HepG2 (cell line): ENCODE measurements around the gene PRICKLE2. TPM values are rescaled to one million over a fixed set of nuclear protein-coding genes. Genes with fewer than 3 reads are reported as not detected.

ENCODE experiments used
- ATAC-seq: fragments of 200-7000 bp; cut with Tn5 transposase; 3 replicates; pipeline ENCODE4 v1.9.1; 2020; ENCODE audit warnings: mild to moderate bottlenecking, moderate library complexity
- BruUV-seq: library from RNA; stranded (reverse); fragments of 400-500 nt; replicated peaks from 2 replicates; lab custom pipeline; 2021; lab: Mats Ljungman, UMichigan
- CTCF ChIA-PET: fragments of 300-600 bp; formaldehyde crosslinking; extraction: SDS; loops from one replicate; lab custom pipeline; 2021; ENCODE audit warnings: low total read pairs, inconsistent platforms, low intra/inter-chr PET ratio; lab: Yijun Ruan, JAX
- POLR2A ChIA-PET: fragments of 350-600 bp; sonication (Branson Sonifier 250); formaldehyde crosslinking; loops from one replicate; lab custom pipeline; 2020; ENCODE audit warnings: antibody characterized with exemption, inconsistent platforms; lab: Yijun Ruan, JAX
- DNase-seq: peaks from one replicate; pipeline ENCODE4 v3.0.0-alpha.2; 2015; ENCODE audit warnings: low spot score
- FAIRE-seq: peaks from 3 replicates; lab custom pipeline; 2011; peaks lifted over from hg19 to GRCh38; lab: Jason Lieb, UNC
- H2AFZ ChIP-seq: one replicate; pipeline ENCODE4 v1.6.1; 2011; ENCODE audit warnings: low read length, inconsistent platforms
- H3K27ac ChIP-seq: fragments of 300-600 bp; 3 replicates; pipeline ENCODE4 v1.8.0; 2011; ENCODE audit warnings: mixed run types, mild to moderate bottlenecking, mixed read lengths, low read length, inconsistent platforms; ENCODE audit not compliant: insufficient read depth; ENCODE audit errors: extremely low read length
- H3K27me3 ChIP-seq, 2 experiments: fragments of 200-600 bp in 1 of 2; 2 replicates in 1 of 2; 3 replicates in 1 of 2; pipeline versions ENCODE4 v1.6.0 to v1.8.0; 2011; ENCODE audit warnings: low read length in 2 of 2, mild to moderate bottlenecking in 2 of 2, moderate library complexity in 2 of 2, inconsistent platforms in 1 of 2; ENCODE audit not compliant: insufficient read depth in 2 of 2, control insufficient read depth in 1 of 2
- H3K36me3 ChIP-seq, 2 experiments: fragments of 200-600 bp in 1 of 2; replicated peaks in 1 of 2; 2 replicates in 1 of 2; 3 replicates in 1 of 2; pipeline versions ENCODE4 v1.5.1 to v1.8.0; 2011; ENCODE audit warnings: low read length in 2 of 2, inconsistent platforms in 1 of 2; ENCODE audit not compliant: insufficient read depth in 2 of 2, control insufficient read depth in 1 of 2
- H3K4me1 ChIP-seq: 2 replicates; pipeline ENCODE4 v1.5.1; 2012; ENCODE audit warnings: low read length, inconsistent platforms; ENCODE audit not compliant: insufficient read depth
- H3K4me2 ChIP-seq: 2 replicates; pipeline ENCODE4 v1.6.0; 2011; ENCODE audit warnings: low read depth, low read length, inconsistent platforms
- H3K4me3 ChIP-seq, 3 experiments: fragments of 200-600 bp in 1 of 3; sonication (generic), shearing (Covaris generic) in 1 of 3; replicated peaks in 1 of 3; 2 replicates each; pipeline ENCODE4 v1.5.1; 2011 to 2016; ENCODE audit warnings: low read length in 3 of 3, inconsistent platforms in 2 of 3, low read depth in 2 of 3, mild to moderate bottlenecking in 2 of 3, control low read depth in 1 of 3, mixed read lengths in 1 of 3; ENCODE audit not compliant: insufficient read depth in 1 of 3
- H3K79me2 ChIP-seq: one replicate; pipeline ENCODE4 v1.6.1; 2011; ENCODE audit warnings: low read length, inconsistent platforms; ENCODE audit not compliant: insufficient read depth
- H3K9ac ChIP-seq: 2 replicates; pipeline ENCODE4 v1.6.0; 2011; ENCODE audit warnings: mild to moderate bottlenecking, low read depth, low read length, inconsistent platforms; ENCODE audit not compliant: insufficient read depth
- H3K9me3 ChIP-seq: 2 replicates; pipeline ENCODE4 v1.5.1; 2012; ENCODE audit warnings: mild to moderate bottlenecking, low read length
- H4K20me1 ChIP-seq: 2 replicates; pipeline ENCODE4 v1.6.0; 2011; ENCODE audit warnings: inconsistent platforms, mild to moderate bottlenecking, low read length, moderate library complexity; ENCODE audit not compliant: insufficient read depth
- CC2D1A ChIP-seq: sonication (generic); formaldehyde crosslinking; IDR thresholded peaks from 2 replicates; pipeline ENCODE4 v1.8.1; 2023; ENCODE audit warnings: mild to moderate bottlenecking, missing genetic modification reagents
- CSRNP1 ChIP-seq: sonication (generic); formaldehyde crosslinking; IDR thresholded peaks from 2 replicates; pipeline ENCODE4 v1.8.1; 2023; ENCODE audit warnings: mild to moderate bottlenecking, missing genetic modification reagents
- DR1 ChIP-seq: sonication (generic); formaldehyde crosslinking; IDR thresholded peaks from 2 replicates; pipeline ENCODE4 v1.8.0; 2021; ENCODE audit warnings: mild to moderate bottlenecking, missing genetic modification reagents, inconsistent platforms
- ELF4 ChIP-seq: sonication (generic); formaldehyde crosslinking; IDR thresholded peaks from 2 replicates; pipeline ENCODE4 v1.5.0; 2020; ENCODE audit warnings: missing genetic modification reagents, mild to moderate bottlenecking, moderate library complexity, borderline replicate concordance
- HNRNPK ChIP-seq: fragments of 200-400 bp; formaldehyde crosslinking; IDR thresholded peaks from 2 replicates; pipeline ENCODE4 v1.6.1; 2018; ENCODE audit warnings: low read length, low read depth, moderate library complexity, mild to moderate bottlenecking; ENCODE audit not compliant: poor library complexity, severe bottlenecking
- NFIC ChIP-seq: IDR thresholded peaks from 2 replicates; pipeline ENCODE4 v1.6.1; 2012; ENCODE audit warnings: mild to moderate bottlenecking, low read length, inconsistent platforms
- PPARG ChIP-seq: conservative IDR thresholded peaks from 2 replicates; pipeline ENCODE4 v1.6.1; 2016; ENCODE audit warnings: missing biosample characterization, missing genetic modification reagents
- SKI ChIP-seq: fragments of 450-650 bp; IDR thresholded peaks from one replicate; pipeline ENCODE4 v1.6.1; 2018; ENCODE audit warnings: mild to moderate bottlenecking; ENCODE audit not compliant: partially characterized antibody
- TCF7L2 ChIP-seq: IDR thresholded peaks from 2 replicates; pipeline ENCODE4 v1.6.1; 2011; ENCODE audit warnings: mild to moderate bottlenecking, low read depth, low read length, moderate library complexity
- ZFP62 ChIP-seq: sonication (generic); formaldehyde crosslinking; IDR thresholded peaks from 2 replicates; pipeline ENCODE4 v1.4.0; 2020; ENCODE audit warnings: missing genetic modification reagents
- ZNF350 ChIP-seq: sonication (generic); formaldehyde crosslinking; IDR thresholded peaks from 2 replicates; pipeline ENCODE4 v1.4.0; 2020; ENCODE audit warnings: mild to moderate bottlenecking, low read depth, missing genetic modification reagents, borderline replicate concordance
- ZNF75D ChIP-seq: sonication (generic); formaldehyde crosslinking; IDR thresholded peaks from 2 replicates; pipeline ENCODE4 v1.8.1; 2023; ENCODE audit warnings: missing genetic modification reagents, mild to moderate bottlenecking, borderline replicate concordance
- WGBS: methylation state at CpG from one replicate; pipeline ENCODE4 v1.1.6; 2017; ENCODE audit warnings: low lambda C conversion rate; 5-methylcytosine and 5-hydroxymethylcytosine counted together
- in situ Hi-C: cut with HindIII; loops from 2 replicates; pipeline ENCODE4 v1.10.0; 2017; ENCODE audit warnings: low pct_unique_long_range_greater_than_20kb; ENCODE audit not compliant: extremely low pct_ligation_motif_present
- intact Hi-C: fragments of 100-400 bp; cut with micrococcal nuclease; formaldehyde crosslinking; loops from one replicate; pipeline ENCODE4 v1.10.0; 2022; ENCODE audit not compliant: unreplicated experiment
- polyA plus RNA-seq, 8 experiments: library from polyadenylated mRNA; depleted of rRNA in 3 of 8; stranded (reverse) in 7 of 8; unstranded in 1 of 8; fragments of >200 nt; fragmentation: Illumina TruSeq in 4 of 8; extraction: Trizol in 4 of 8; gene quantifications; 2 replicates each; pipeline versions ENCODE4 v1.2.1 to v1.2.3, GENCODE V29; 2011 to 2016; ENCODE audit warnings: low read depth in 4 of 8, missing spikeins in 1 of 8, mixed read lengths in 1 of 8; ENCODE audit not compliant: insufficient read depth in 1 of 8
- total RNA-seq, 5 experiments: library from RNA; depleted of rRNA; stranded (reverse); fragments of >200 nt; fragmentation: Illumina TruSeq; extraction: Trizol; gene quantifications; 2 replicates each; pipeline ENCODE4 v1.2.3, GENCODE V29; 2016; ENCODE audit warnings: low read depth in 1 of 5
- TF ChIP-seq, protein P1 (sequence below): IDR thresholded peaks from 2 replicates; pipeline ENCODE4 v1.6.1; 2016; ENCODE audit warnings: low read depth, missing genetic modification reagents, missing compliant biosample characterization
- TF ChIP-seq, protein P2 (sequence below): IDR thresholded peaks from 2 replicates; pipeline ENCODE4 v1.6.1; 2012; ENCODE audit warnings: low read length, improper control_type of control experiment

Gene PRICKLE2
- total and polyA plus RNA-seq, 2 of the 13 experiments (the other 11 are each of a cell fraction or from before 2014, with no cell fraction given): 0.01 to 0.07 TPM

GRCh38 chr3:64134882-64135281 lies 90.4 kb downstream of the PRICKLE2 start (continued):
- TF ChIP-seq, protein P1, sequence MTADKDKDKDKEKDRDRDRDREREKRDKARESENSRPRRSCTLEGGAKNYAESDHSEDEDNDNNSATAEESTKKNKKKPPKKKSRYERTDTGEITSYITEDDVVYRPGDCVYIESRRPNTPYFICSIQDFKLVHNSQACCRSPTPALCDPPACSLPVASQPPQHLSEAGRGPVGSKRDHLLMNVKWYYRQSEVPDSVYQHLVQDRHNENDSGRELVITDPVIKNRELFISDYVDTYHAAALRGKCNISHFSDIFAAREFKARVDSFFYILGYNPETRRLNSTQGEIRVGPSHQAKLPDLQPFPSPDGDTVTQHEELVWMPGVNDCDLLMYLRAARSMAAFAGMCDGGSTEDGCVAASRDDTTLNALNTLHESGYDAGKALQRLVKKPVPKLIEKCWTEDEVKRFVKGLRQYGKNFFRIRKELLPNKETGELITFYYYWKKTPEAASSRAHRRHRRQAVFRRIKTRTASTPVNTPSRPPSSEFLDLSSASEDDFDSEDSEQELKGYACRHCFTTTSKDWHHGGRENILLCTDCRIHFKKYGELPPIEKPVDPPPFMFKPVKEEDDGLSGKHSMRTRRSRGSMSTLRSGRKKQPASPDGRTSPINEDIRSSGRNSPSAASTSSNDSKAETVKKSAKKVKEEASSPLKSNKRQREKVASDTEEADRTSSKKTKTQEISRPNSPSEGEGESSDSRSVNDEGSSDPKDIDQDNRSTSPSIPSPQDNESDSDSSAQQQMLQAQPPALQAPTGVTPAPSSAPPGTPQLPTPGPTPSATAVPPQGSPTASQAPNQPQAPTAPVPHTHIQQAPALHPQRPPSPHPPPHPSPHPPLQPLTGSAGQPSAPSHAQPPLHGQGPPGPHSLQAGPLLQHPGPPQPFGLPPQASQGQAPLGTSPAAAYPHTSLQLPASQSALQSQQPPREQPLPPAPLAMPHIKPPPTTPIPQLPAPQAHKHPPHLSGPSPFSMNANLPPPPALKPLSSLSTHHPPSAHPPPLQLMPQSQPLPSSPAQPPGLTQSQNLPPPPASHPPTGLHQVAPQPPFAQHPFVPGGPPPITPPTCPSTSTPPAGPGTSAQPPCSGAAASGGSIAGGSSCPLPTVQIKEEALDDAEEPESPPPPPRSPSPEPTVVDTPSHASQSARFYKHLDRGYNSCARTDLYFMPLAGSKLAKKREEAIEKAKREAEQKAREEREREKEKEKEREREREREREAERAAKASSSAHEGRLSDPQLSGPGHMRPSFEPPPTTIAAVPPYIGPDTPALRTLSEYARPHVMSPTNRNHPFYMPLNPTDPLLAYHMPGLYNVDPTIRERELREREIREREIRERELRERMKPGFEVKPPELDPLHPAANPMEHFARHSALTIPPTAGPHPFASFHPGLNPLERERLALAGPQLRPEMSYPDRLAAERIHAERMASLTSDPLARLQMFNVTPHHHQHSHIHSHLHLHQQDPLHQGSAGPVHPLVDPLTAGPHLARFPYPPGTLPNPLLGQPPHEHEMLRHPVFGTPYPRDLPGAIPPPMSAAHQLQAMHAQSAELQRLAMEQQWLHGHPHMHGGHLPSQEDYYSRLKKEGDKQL (CRISPR knock-in tag): no peak
- no peak for TF ChIP-seq SKI
- TF ChIP-seq ZNF350 (CRISPR knock-in tag): no peak
- TF ChIP-seq ELF4: no peak
- TF ChIP-seq, all 625 proteins: peak for 0

DNA sequence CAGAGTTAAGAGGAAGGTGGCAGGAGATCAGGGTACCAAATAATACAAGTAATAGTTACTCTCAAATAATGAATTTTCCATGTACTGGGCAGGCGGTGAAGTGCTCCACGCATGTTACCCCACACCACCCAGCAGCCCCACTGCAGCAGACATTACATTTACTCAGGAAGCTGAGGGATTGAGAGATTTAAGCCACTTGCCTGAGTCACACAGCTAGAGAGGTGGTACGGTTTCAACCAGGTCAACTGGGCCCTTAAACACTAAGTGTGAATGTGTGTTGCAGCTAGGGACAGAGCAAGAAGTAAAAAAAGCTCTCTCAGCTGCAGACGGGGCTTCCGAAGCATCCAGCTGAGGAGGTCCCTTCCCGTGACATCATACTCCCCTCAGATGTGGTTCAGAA lies 91.3 kb downstream of the PRICKLE2 start:
- in situ Hi-C loops (no loop called here), intact Hi-C loops (no loop called here)
- no peaks in the 10 kb centered on the region for H3K4me1 ChIP-seq
- H4K20me1 ChIP-seq: no peaks in the 10 kb centered on the region
- H2AFZ ChIP-seq: no peak overlapping the region
- FAIRE-seq (no peak), DNase-seq (no peak), ATAC-seq (no peak)
- H3K27ac ChIP-seq: no peak overlapping the region
- BruUV-seq: no TSS peak
- no peak overlapping the region for H3K9ac ChIP-seq
- no peaks in the 10 kb centered on the region for H3K27me3 ChIP-seq
- 66% methylated on average over 6 of the region's 6 CpGs for WGBS
- H3K9me3 ChIP-seq: no peaks in the 10 kb centered on the region
- H3K4me2 ChIP-seq: no peak overlapping the region
- CTCF ChIA-PET: no interaction called here
- H3K4me3 ChIP-seq: no peak overlapping the region
- POLR2A ChIA-PET: no interaction called here
- H3K79me2 ChIP-seq: no peaks in the 10 kb centered on the region
- H3K36me3 ChIP-seq: no peaks in the 10 kb centered on the region
- TF ChIP-seq NFIC: no peak
- no peak for TF ChIP-seq TCF7L2
- no peak for TF ChIP-seq ZFP62 (CRISPR knock-in tag)
- TF ChIP-seq, protein P2, sequence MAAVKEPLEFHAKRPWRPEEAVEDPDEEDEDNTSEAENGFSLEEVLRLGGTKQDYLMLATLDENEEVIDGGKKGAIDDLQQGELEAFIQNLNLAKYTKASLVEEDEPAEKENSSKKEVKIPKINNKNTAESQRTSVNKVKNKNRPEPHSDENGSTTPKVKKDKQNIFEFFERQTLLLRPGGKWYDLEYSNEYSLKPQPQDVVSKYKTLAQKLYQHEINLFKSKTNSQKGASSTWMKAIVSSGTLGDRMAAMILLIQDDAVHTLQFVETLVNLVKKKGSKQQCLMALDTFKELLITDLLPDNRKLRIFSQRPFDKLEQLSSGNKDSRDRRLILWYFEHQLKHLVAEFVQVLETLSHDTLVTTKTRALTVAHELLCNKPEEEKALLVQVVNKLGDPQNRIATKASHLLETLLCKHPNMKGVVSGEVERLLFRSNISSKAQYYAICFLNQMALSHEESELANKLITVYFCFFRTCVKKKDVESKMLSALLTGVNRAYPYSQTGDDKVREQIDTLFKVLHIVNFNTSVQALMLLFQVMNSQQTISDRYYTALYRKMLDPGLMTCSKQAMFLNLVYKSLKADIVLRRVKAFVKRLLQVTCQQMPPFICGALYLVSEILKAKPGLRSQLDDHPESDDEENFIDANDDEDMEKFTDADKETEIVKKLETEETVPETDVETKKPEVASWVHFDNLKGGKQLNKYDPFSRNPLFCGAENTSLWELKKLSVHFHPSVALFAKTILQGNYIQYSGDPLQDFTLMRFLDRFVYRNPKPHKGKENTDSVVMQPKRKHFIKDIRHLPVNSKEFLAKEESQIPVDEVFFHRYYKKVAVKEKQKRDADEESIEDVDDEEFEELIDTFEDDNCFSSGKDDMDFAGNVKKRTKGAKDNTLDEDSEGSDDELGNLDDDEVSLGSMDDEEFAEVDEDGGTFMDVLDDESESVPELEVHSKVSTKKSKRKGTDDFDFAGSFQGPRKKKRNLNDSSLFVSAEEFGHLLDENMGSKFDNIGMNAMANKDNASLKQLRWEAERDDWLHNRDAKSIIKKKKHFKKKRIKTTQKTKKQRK: no peak
- TF ChIP-seq HNRNPK: no peak
- TF ChIP-seq PPARG (CRISPR knock-in tag): no peak
- no peak for TF ChIP-seq ZNF75D (CRISPR knock-in tag)
- no peak for TF ChIP-seq CC2D1A (CRISPR knock-in tag)
- TF ChIP-seq DR1 (CRISPR knock-in tag): no peak
- TF ChIP-seq CSRNP1 (CRISPR knock-in tag): no peak
